Erythroblast (primary cell): Measurements from ENCODE around the gene PRMT3.

Source experiments
- GATA1 ChIP-seq: IDR thresholded peaks from 2 replicates; pipeline ENCODE4 v1.6.1; 2011; ENCODE audit warnings: low read depth, mild to moderate bottlenecking, control low read depth, low read length, moderate library complexity
- POLR2A ChIP-seq: IDR thresholded peaks from 2 replicates; pipeline ENCODE4 v1.6.1; 2011; ENCODE audit warnings: mild to moderate bottlenecking, low read length

GRCh38 chr11:20535271-20535881 is 147.9 kb downstream of the PRMT3 start:
- TF ChIP-seq POLR2A = no peak
- no peak for TF ChIP-seq GATA1
